GM15510 (cell line): ENCODE data around the gene ERBB3.

ENCODE experiments used
- POLR2A ChIP-seq: IDR thresholded peaks from 3 replicates; pipeline ENCODE4 v1.6.1; 2011; ENCODE audit warnings: borderline replicate concordance; ENCODE audit not compliant: insufficient read length; ENCODE audit errors: extremely low read depth

ERBB3 gene

DNA sequence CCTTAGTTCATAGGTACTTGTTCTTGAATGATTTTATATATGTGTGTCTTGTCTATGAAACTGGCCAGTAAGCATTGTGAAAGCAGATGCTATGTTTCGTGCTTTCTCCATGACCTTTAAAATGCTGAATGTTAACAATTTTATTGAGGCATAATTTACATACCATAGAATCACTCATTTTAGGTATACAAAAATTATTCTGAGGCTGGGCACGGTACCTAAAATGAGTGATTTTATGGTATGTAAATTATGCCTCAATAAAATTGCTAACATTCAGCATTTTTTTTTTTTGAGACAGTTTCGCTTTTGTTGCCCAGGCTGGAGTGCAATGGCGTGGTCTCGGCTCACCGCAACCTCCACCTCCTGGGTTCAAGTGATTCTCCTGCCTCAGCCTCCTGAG, 54.9 kb downstream of the ERBB3 start:
- TF ChIP-seq POLR2A = no peak

DNA sequence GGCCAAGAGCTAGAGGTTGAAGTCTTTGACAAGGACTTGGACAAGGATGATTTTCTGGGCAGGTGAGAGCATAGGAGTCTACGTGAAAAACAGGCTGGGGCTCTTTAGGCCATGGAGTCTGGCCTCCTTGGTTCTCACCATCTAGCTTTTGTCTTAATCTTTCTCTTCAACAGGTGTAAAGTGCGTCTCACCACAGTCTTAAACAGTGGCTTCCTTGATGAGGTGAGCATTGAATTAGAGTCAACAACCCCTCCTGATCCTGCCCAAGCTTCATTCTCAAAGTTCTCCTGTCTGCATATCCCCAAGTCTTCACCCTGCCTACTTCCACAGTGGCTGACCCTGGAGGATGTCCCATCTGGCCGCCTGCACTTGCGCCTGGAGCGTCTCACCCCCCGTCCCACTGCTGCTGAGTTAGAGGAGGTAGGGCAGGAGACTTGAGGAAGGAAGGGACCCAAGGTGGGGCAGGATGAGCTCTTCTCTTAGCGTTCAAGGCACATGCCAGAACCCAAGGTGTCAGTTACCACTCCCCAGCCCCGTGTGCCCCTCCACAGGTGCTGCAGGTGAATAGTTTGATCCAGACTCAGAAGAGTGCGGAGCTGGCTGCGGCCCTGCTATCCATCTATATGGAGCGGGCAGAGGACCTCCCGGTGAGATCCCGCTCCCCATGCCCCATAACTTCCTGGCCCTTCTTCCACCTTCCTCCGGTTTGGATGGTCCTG, 58.0 kb downstream of the ERBB3 start:
- no peak for TF ChIP-seq POLR2A

DNA sequence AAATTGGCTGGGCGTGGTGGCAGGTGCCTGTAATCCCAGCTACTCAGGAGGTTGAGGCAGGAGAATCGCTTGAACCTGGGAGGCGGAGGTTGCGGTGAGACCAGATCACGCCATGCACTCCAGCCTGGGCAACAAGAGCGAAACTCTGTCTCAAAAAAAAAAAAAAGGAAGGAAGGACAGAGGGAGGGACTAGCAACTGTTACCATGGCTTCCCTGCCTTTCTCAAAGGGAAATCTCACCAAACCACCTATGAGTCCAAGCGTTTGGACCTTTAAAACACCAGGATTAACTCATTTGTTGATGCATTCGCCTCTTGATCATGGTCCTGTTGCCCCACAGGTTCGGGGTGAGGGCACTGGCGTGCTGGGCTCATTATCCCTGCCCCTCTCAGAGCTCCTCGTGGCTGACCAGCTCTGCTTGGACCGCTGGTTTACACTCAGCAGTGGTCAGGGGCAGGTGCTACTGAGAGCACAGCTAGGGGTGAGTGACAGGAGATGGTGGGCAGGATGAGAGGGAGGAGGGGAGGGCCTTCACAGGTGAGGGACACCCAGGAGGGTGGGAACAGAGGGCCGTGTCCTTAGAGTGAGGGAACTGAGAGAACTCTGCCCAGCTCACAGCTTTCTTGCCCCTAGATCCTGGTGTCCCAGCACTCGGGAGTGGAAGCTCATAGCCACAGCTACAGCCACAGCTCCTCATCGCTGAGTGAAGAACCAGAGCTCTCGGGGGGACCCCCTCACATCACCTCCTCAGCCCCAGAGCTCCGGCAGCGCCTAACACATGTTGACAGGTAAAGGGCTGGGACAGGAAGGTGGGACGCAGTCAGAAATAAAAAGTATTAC, 62.2 kb downstream of the ERBB3 start:
- no peak for TF ChIP-seq POLR2A

DNA sequence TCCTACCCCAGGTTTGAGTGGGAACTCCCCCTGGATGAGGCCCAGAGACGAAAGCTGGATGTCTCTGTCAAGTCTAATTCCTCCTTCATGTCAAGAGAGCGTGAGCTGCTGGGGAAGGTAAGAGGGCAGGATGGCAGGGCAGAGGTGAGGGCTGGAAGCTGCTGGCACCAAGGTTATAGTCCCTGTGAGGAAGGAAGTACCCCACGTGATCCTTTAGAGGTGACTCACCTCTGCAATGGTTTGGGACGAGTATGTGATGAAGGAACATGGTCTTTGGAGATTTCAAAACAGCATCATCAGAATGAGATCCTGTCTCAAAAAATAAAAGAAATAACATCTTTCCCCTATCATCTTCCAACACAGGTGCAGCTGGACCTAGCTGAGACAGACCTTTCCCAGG, 63.3 kb downstream of the ERBB3 start:
- no peak for TF ChIP-seq POLR2A

- no peak for TF ChIP-seq POLR2A
Observed at GRCh38 chr12:56143870-56144269, 63.9 kb downstream of the ERBB3 start.

- no peak for TF ChIP-seq POLR2A
Observed at GRCh38 chr12:56145217-56145616, 65.3 kb downstream of the ERBB3 start.

GRCh38 chr12:56146492-56147460, 66.8 kb downstream of the ERBB3 start:
- no peak for TF ChIP-seq POLR2A

GRCh38 chr12:56150563-56150962, 70.6 kb downstream of the ERBB3 start:
- no peak for TF ChIP-seq POLR2A

DNA sequence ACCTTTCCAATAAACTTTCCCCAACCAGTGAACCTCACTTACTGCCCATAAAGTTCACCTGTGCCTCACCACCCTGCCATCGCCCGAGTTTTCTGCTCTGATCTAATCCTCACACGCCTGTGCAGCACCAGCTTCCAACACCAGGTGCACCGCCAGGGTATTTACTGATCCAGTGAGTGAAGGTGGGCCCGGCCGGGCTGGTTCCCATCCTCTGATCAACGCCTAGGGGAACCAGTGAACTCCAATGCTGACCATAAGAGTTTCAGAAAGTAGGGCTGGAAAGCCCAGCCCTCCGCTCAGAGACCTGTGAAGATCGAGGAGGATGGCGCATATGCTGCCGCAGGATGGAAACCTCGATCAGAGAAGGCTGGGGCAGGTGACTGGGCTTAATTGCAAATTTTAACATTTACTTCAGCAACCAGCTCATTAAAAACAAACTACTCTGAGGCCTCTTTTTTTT, 71.7 kb downstream of the ERBB3 start:
- TF ChIP-seq POLR2A = no peak

GRCh38 chr12:56152132-56152755, 72.3 kb downstream of the ERBB3 start, which contains the start of gene MYL6B:
MYL6B (plus strand) TSS chr12:56152587; CDS start chr12:56153919, 1,332 bp downstream.
- peak; percentile 80 for TF ChIP-seq POLR2A
